ENCODE data around the gene METRNL. TPM values are rescaled to one million over a fixed set of nuclear protein-coding genes. Genes with fewer than 3 reads are reported as not detected.

METRNL gene
- total RNA-seq, 1 donor from 2014 or later = 156 TPM

DNA sequence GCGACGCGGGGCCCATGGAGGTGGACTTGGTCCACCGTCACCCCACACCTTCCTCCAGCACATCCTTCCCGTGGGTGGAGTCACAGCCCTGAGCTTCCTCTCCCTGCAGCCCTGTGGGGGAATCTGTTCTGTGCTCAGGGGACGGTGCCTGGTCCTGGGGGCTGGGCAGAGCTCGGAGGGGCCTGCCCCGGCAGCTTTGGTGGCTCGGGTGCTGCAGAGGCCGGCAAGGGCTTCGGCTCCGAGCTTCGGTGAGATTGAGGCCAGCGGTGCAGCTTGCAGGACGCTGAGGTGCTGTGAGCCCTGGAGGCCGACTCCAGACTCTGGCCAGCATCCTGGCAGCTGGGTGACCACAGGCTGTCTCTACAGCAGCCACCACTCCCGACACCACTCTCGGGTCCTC, 36.4 kb downstream of the METRNL start:
- Histone ChIP-seq H3K36me3 (no peaks in the 10 kb centered on the region), H3K9me3 (no peaks in the 10 kb centered on the region), H3K4me3 (no peak overlapping the region), H3K27me3 (no peaks in the 10 kb centered on the region), H3K4me1 (peaks cover 13% of the 10 kb centered on the region), H3K27ac (no peak overlapping the region)
- intact Hi-C loops (cut with DNase I) = no loop called here
- DNase-seq (ENCODE audit: extremely low spot score in 2 of 2) = no peak
- TF ChIP-seq CTCF (IDR thresholded peaks at IDR 0.05) (no peak), POLR2A (IDR thresholded peaks at IDR 0.05) (no peak), POLR2AphosphoS5 (IDR thresholded peaks at IDR 0.05; ENCODE audit: insufficient read depth in 1 of 2, low read depth in 1 of 2) (no peak)

- H3K36me3 ChIP-seq = no peaks in the 10 kb centered on the region
- H3K4me3 ChIP-seq = no peak overlapping the region
- peaks cover 8% of the 10 kb centered on the region for H3K4me1 ChIP-seq
- no peaks in the 10 kb centered on the region for H3K27me3 ChIP-seq
- TF ChIP-seq CTCF (IDR thresholded peaks at IDR 0.05) = no peak
- TF ChIP-seq POLR2A (IDR thresholded peaks at IDR 0.05) = no peak
- no peak for TF ChIP-seq POLR2AphosphoS5 (IDR thresholded peaks at IDR 0.05; ENCODE audit: insufficient read depth in 1 of 2, low read depth in 1 of 2)
- no peaks in the 10 kb centered on the region for H3K9me3 ChIP-seq
- intact Hi-C loops (cut with DNase I) = no loop called here
- no peak overlapping the region for H3K27ac ChIP-seq
- DNase-seq (ENCODE audit: extremely low spot score in 2 of 2) = no peak
Measured at GRCh38 chr17:83116311-83116771, 36.9 kb downstream of the METRNL start.

DNA sequence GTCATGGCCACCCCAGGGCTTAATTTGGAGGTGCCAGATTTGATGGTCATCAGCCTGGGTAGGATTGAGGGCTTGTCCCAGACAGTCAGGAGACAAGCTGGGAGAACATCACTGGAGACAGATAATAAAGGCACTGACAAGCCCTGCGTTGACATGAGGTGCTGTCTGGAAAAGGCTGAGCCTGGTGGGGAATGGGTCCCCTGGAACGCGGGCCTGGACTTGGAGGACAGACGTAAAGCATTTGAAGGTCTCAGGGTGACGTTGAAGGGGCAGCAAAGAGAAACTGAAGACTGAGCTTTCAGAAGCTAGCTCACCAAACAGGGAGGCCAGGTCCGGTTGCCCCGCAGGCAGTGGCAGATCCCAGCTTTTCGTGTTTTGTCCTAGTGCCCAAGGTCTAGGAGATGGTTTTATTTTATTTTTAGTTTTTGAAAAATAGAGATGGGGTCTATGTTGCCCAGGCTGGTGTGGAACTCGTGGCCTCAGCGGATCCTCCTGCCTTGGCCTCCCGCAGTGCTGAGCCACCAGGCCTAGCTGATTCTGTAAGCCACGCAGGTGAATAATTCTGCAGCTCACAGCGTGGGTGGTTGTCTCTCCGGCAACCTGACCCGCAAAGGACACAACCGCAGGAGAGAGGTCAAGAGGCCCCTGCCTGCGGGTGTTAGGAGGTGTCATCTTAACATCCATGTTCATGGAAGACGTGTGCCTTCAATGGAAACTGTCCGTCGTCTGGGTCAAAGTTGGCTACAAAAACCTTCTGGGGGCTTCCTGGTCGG, 37.6 kb downstream of the METRNL start:
- Histone ChIP-seq H3K9me3 (no peaks in the 10 kb centered on the region), H3K4me3 (no peak overlapping the region), H3K4me1 (peaks cover 7% of the 10 kb centered on the region), H3K27ac (no peak overlapping the region), H3K36me3 (no peaks in the 10 kb centered on the region), H3K27me3 (no peaks in the 10 kb centered on the region)
- no peak for DNase-seq (ENCODE audit: extremely low spot score in 2 of 2)
- TF ChIP-seq POLR2A (IDR thresholded peaks at IDR 0.05) (no peak), POLR2AphosphoS5 (IDR thresholded peaks at IDR 0.05; ENCODE audit: insufficient read depth in 1 of 2, low read depth in 1 of 2) (no peak), CTCF (IDR thresholded peaks at IDR 0.05) (no peak)
- intact Hi-C loops (cut with DNase I) = no loop called here

DNA sequence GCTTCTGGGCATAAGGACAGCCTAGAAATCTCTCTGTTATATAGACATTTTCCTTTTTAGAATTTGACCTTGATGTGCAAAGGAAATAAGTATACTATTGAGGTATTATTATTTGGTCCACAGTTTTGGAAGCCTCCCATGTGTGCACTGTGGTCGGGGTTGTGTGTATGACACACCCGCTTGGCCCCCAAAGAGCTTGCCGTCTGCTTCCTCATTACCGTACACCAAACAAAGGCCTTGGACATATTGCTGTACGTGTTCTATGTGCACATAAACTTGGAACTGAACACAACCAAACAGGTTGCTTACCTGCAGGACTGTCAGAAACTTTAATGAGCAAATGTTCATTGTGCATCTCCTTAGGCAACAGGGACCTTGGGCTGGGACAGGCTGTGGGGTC, 38.2 kb downstream of the METRNL start:
- peaks cover 7% of the 10 kb centered on the region for H3K4me1 ChIP-seq
- no peak for DNase-seq (ENCODE audit: extremely low spot score in 2 of 2)

GRCh38 chr17:83118071-83118841, 38.8 kb downstream of the METRNL start:
- peaks cover 7% of the 10 kb centered on the region for H3K4me1 ChIP-seq
- intact Hi-C loops (cut with DNase I) = no loop called here
- DNase-seq (ENCODE audit: extremely low spot score in 2 of 2) = no peak
- no peaks in the 10 kb centered on the region for H3K9me3 ChIP-seq
- no peak overlapping the region for H3K4me3 ChIP-seq
- H3K36me3 ChIP-seq = no peaks in the 10 kb centered on the region
- no peak for TF ChIP-seq POLR2AphosphoS5 (IDR thresholded peaks at IDR 0.05; ENCODE audit: insufficient read depth in 1 of 2, low read depth in 1 of 2)
- no peak for TF ChIP-seq CTCF (IDR thresholded peaks at IDR 0.05)
- TF ChIP-seq POLR2A (IDR thresholded peaks at IDR 0.05) = no peak
- no peak overlapping the region for H3K27ac ChIP-seq
- no peaks in the 10 kb centered on the region for H3K27me3 ChIP-seq

More for the DNA sequence above, 38.2 kb downstream of the METRNL start:
- TF ChIP-seq POLR2AphosphoS5 (IDR thresholded peaks at IDR 0.05; ENCODE audit: insufficient read depth in 1 of 2, low read depth in 1 of 2) = no peak
- TF ChIP-seq POLR2A (IDR thresholded peaks at IDR 0.05) = no peak
- no peaks in the 10 kb centered on the region for H3K9me3 ChIP-seq
- no peak overlapping the region for H3K27ac ChIP-seq
- intact Hi-C loops (cut with DNase I) = no loop called here
- H3K27me3 ChIP-seq = no peaks in the 10 kb centered on the region
- H3K4me3 ChIP-seq = no peak overlapping the region
- H3K36me3 ChIP-seq = no peaks in the 10 kb centered on the region
